Activated CD4-positive, alpha-beta T cell treated with anti-CD3 and anti-CD28 coated beads, Interleukin-2, amount 10 ng/mL, durations not matched to agents 7 days and 5 days (primary cell): ENCODE results near the gene MAPK8IP2. TPM values are rescaled to one million over a fixed set of nuclear protein-coding genes. Genes with fewer than 3 reads are reported as not detected.
"Not testable (repeated sequence)": the region's sequence is repeated elsewhere in the genome, so short reads cannot be mapped to it uniquely, and the experiment has no call there.

Source experiments
- CTCF ChIA-PET: fragments of 350-600 bp; sonication (Branson Sonifier 250); formaldehyde crosslinking; loops from one replicate; lab custom pipeline; 2021; ENCODE audit warnings: antibody characterized with exemption; lab: Charles Lee
- POLR2A ChIA-PET: fragments of 350-600 bp; sonication (Branson Sonifier 250); formaldehyde crosslinking; loops from one replicate; lab custom pipeline; 2021; ENCODE audit warnings: antibody characterized with exemption; lab: Charles Lee
- DNase-seq: peaks from one replicate; pipeline ENCODE4 v3.0.0-alpha.2; 2020
- H3K27ac Mint-ChIP-seq: one replicate; pipeline ENCODE4 v1.8.0; 2021; ENCODE audit warnings: mild to moderate bottlenecking, moderate library complexity, mixed read lengths
- H3K27me3 Mint-ChIP-seq: one replicate; pipeline ENCODE4 v1.8.0; 2021; ENCODE audit warnings: mixed read lengths
- H3K36me3 Mint-ChIP-seq: one replicate; pipeline ENCODE4 v1.8.0; 2021; ENCODE audit warnings: low read depth, mixed read lengths
- H3K4me1 Mint-ChIP-seq: one replicate; pipeline ENCODE4 v1.8.0; 2021; ENCODE audit warnings: mixed read lengths
- H3K4me3 Mint-ChIP-seq: one replicate; pipeline ENCODE4 v1.8.0; 2021; ENCODE audit warnings: mild to moderate bottlenecking, moderate library complexity, mixed read lengths
- H3K9me3 Mint-ChIP-seq: one replicate; pipeline ENCODE4 v1.8.0; 2021; ENCODE audit warnings: mixed read lengths
- total RNA-seq, 2 experiments: library from RNA; stranded (reverse); gene quantifications; one replicate each; pipeline ENCODE4 v1.2.3, GENCODE V29; 2021

MAPK8IP2 gene
- total RNA-seq, 2 experiments from 2014 or later = 0.29 to 0.37 TPM

DNA sequence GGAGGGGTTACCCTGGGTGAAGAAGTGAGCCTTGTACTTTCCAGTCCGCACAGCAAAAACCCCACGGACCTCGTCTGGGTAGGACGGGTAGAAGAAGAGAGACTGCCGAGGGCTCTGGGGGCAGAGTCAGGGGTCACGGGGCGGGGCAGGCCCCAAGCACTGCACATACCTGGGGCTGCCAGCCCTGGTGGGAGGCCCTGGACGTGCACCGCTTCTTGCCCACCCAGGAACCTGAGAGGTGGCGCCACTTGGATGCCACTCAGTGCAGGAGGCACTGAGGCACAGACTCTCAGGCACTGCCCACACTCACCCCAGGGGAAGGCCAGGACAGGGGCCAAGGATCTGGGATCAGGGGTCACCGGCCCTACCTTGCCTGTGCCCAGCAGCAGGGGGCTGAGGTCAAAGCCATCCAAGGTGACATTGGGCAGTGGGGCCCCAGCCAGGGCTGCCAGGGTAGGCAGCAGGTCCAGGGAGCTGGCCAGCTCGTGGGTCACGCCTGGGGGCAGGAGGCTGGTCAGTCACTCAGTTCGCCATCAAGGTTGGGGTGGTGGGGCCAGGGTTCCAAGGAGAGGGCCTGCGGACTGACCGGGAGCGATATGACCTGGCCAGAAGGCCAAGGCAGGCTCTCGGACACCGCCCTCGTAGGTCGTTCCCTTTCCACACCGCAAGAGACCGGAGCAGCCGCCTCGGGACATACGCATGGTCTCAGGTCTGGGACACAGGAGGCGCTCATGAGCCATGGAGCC lies 25.1 kb downstream of the MAPK8IP2 start:
- Mint-ChIP-seq H3K4me1 (peaks cover 46% of the 10 kb centered on the region), H3K9me3 (no peaks in the 10 kb centered on the region), H3K36me3 (peaks cover 24% of the 10 kb centered on the region), H3K27me3 (peaks cover 2% of the 10 kb centered on the region), H3K4me3 (no peak overlapping the region), H3K27ac (no peak overlapping the region)
- DNase-seq = no peak
- CTCF ChIA-PET = interaction anchor here (0.6 to 2.2 kb wide), 3 partner anchors 11 to 350 kb away, joined by 4 read pairs; no protein-coding TSS in a partner anchor
- POLR2A ChIA-PET = no interaction called here

DNA sequence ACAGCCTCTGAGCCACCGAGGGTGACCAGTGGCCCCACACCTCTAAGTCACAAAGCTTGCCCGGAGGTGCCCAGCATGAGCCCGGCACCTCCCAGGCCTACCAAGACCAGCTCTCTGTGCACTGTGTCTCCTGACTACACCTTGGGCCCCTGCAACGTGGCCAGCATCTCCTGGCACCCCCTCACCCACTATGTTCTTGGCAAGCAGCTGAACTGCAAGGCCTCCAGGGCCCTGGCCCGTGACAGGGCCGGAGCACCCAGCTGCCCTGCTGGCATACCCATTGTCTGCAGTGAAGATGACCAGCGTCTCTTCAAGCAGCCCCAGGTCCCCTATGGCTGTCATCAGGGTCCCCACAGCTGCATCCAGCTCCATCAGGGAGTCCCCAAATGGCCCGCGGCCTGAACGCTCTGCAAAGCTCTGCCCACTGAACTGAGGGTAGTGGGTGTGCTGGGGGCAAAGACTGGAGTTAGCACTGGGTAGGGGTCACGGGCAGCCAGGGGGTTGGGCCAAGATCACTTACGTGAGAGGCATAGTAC lies 25.8 kb downstream of the MAPK8IP2 start:
- peaks cover 24% of the 10 kb centered on the region for H3K36me3 Mint-ChIP-seq
- H3K27me3 Mint-ChIP-seq = peaks cover 2% of the 10 kb centered on the region
- ChIA-PET POLR2A (no interaction called here), CTCF (interaction anchor here (1.8 to 2.2 kb wide), 2 partner anchors 10 to 351 kb away, joined by 4 read pairs; no protein-coding TSS in a partner anchor)
- DNase-seq = no peak
- H3K4me1 Mint-ChIP-seq = peaks cover 40% of the 10 kb centered on the region
- no peaks in the 10 kb centered on the region for H3K9me3 Mint-ChIP-seq
- peak overlapping the region; percentile 92 for H3K4me3 Mint-ChIP-seq
- peak overlapping the region; percentile 85 for H3K27ac Mint-ChIP-seq

DNA sequence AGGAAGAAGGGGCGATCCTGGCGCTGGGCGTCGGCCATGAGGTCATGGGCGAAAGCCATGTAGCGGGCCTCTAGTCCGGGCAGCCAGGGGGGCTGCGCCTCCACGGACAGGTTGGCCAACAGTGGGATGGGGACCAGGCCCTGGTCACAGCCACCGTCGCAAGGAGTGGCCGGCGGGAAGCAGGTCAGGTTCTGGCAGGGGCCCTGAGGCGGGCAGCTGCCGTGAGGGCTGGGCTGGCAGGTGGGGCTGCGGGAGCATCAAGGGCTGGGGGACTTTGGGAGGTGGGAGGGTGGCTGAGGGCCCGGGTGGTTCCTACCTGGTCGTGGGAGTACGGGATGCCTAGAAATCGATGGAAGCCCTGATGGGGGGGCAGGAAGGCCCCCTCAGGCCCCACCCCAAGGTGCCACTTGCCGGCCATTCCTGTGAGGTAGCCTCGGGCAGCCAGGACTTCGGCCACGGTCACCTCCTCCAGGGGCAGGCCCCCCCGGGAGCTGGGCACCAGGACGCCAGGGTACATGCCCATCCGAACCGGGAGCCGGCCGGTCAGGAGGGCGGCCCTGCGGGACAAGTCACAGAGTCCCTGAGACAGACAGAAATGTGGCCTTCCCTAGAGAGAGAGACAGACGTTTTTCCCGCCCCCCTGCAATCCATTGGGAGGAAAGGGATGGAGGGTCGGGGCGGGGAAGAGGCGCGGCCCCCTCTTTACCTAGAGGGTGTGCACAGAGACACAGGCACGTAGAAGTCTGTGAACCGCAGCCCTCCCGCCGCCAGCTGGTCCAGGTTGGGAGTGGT lies 26.5 kb downstream of the MAPK8IP2 start:
- Mint-ChIP-seq H3K9me3 (no peaks in the 10 kb centered on the region), H3K4me3 (peak overlapping the region; percentile 92), H3K4me1 (peaks cover 33% of the 10 kb centered on the region), H3K36me3 (peaks cover 24% of the 10 kb centered on the region), H3K27ac (peak overlapping the region; percentile 85), H3K27me3 (peaks cover 2% of the 10 kb centered on the region)
- CTCF ChIA-PET = interaction anchor here (0.6 to 2.2 kb wide), 5 partner anchors 10 to 351 kb away, joined by 3 to 4 read pairs (median 4); partner anchors contain the start of gene SCO2
- POLR2A ChIA-PET = no interaction called here
- no peak for DNase-seq

DNA sequence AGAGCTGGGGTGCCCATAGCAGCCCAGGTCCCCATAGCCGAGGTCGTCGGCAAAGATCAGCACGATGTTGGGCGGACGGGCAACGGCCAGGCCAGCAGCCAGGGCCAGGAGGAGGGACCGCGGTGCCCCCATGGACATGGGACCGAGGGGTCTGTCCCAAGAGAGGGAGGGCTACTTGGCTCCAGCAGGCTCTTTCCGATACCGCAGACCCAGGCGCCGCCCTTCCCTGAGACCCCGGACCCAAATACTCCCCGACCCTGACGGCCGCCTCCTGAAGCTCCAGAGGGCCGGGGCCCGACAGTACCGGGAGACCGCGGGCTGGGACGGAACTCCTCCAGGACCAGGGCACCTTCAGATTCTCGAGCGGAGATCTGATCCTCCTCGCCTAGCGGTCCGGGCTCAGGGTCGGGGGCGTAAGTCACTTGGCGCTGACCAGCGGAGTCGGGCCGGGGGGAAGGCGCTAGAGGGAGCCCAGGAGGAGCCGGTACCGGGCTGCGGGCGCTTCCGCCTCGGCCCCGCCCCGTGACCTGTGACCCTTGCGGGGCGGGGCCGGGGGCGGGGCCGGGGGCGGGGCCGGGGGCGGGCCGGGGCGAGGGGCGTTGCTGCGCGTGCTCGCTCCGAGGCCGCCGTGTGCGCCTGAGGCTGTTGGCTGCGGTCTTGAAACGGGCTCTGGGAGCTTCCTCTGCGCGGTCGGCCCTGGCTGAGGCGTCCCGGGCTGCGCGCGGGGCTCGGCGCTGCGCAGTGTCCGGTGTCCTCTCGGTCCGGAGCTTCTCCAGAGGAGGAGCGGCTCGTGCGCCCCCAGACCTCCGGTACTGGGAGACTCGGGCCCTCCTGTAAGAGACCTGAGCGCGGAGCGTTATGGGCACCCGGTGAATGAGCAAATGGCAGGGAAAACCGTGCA lies 27.3 kb downstream of the MAPK8IP2 start, which contains the start of gene ARSA:
Gene ARSA, minus strand, starts transcription at position 511 of the 901 bp plus-strand sequence. Its CDS starts 373 bp downstream, at position 138.
- POLR2A ChIA-PET = no interaction called here
- H3K36me3 Mint-ChIP-seq = peaks cover 24% of the 10 kb centered on the region
- H3K27me3 Mint-ChIP-seq = peaks cover 2% of the 10 kb centered on the region
- CTCF ChIA-PET = interaction anchor here (0.6 to 2.2 kb wide), 4 partner anchors 62 to 352 kb away, joined by 3 to 4 read pairs (median 4); partner anchors contain the start of gene SCO2
- H3K4me1 Mint-ChIP-seq = peaks cover 25% of the 10 kb centered on the region
- DNase-seq = peak; percentile 84
- H3K4me3 Mint-ChIP-seq = peak within 1 kb of the TSS; percentile 92
- H3K9me3 Mint-ChIP-seq = no peaks in the 10 kb centered on the region
- H3K27ac Mint-ChIP-seq = peak within 1 kb of the TSS; percentile 84

DNA sequence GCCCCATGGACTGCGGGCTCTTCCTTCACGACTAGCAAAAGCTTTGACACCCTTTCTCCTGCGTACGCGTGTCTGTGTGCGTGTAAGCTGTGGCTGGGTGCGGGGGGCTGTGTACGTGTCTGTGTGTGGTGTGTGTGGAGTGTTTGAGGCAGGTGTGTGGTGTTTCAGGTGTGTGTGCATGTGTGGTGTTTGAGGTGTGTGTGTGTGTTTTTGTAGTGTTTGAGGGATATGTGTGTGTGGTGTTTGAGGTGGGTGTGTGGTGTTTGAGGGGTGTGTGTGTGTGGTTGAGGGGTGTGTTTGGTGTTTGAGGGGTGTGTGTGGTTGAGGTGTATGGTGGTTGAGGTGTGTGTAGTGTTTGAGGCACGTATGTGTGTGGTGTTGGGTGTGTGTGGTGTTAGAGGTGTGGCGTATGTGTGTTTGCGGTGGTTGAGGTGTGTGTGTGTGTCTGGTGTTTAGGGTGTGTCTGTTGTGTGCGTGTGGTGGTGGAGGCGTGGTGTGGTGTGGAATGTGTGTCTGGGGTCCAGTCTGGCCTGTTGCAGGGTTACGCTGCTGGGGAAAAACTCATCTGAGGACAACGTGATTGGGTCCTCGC lies 28.0 kb downstream of the MAPK8IP2 start:
- peaks cover 24% of the 10 kb centered on the region for H3K36me3 Mint-ChIP-seq
- peak overlapping the region; percentile 81 for H3K27ac Mint-ChIP-seq
- CTCF ChIA-PET = no interaction called here
- POLR2A ChIA-PET = no interaction called here
- H3K4me1 Mint-ChIP-seq = peaks cover 21% of the 10 kb centered on the region
- H3K4me3 Mint-ChIP-seq = peak overlapping the region; percentile 92
- H3K27me3 Mint-ChIP-seq = peaks cover 2% of the 10 kb centered on the region
- DNase-seq = peak; percentile 30
- no peaks in the 10 kb centered on the region for H3K9me3 Mint-ChIP-seq

DNA sequence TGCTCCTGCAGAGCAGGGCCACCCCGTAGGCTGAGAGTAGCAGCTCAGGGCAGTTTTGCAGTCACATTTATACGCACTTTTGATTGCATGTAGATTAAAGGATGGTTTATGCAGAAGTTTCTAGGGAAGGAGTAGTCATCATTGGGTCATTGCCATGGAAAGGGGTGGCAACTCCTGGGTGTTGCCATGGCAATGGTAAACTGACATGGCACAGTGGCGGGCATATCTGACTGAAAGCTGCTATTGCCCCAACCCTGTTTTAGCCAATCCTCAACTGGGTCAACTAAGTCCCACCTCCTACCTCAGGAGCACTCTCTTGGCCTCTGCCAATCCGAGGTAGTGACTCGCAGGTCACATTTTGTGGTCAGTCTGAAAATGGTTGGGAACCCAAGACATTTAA lies 29.8 kb downstream of the MAPK8IP2 start:
- CTCF ChIA-PET = interaction anchor here (1.1 to 1.7 kb wide), 3 partner anchors 10 to 354 kb away, joined by 3 to 6 read pairs (median 4); no protein-coding TSS in a partner anchor
- POLR2A ChIA-PET = no interaction called here

DNA sequence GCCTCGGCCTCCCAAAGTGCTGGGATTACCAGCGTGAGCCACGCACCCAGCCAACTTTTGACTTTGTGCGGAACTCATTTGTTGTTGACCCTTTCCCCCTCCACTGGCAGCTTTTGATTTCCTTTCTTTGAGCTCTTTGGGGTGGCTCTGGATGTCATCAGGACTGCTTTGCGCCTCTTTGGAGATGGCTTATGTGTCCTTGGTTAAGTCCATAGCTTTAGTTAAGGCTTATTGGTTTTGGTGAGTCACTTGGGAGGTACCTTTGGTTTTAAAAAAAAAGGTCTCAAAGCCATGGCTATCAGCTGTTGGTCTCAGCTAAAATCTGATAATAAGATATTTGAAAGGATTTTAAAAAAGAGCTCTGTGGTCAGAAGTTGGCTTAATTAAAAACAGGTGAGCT lies 32.5 kb downstream of the MAPK8IP2 start:
- DNase-seq = no peak
- CTCF ChIA-PET = interaction anchor here (0.8 to 2.0 kb wide), 3 partner anchors 11 to 356 kb away, joined by 3 to 11 read pairs (median 4); no protein-coding TSS in a partner anchor
- Mint-ChIP-seq H3K9me3 (no peaks in the 10 kb centered on the region), H3K36me3 (peaks cover 5% of the 10 kb centered on the region), H3K4me3 (no peak overlapping the region), H3K27me3 (peaks cover 2% of the 10 kb centered on the region), H3K27ac (no peak overlapping the region), H3K4me1 (peaks cover 13% of the 10 kb centered on the region)
- POLR2A ChIA-PET = no interaction called here

More for the DNA sequence above, 29.8 kb downstream of the MAPK8IP2 start:
- Mint-ChIP-seq H3K9me3 (no peaks in the 10 kb centered on the region), H3K36me3 (peaks cover 12% of the 10 kb centered on the region), H3K4me3 (no peak overlapping the region), H3K27me3 (peaks cover 2% of the 10 kb centered on the region), H3K27ac (no peak overlapping the region), H3K4me1 (peaks cover 18% of the 10 kb centered on the region)
- DNase-seq = no peak

DNA sequence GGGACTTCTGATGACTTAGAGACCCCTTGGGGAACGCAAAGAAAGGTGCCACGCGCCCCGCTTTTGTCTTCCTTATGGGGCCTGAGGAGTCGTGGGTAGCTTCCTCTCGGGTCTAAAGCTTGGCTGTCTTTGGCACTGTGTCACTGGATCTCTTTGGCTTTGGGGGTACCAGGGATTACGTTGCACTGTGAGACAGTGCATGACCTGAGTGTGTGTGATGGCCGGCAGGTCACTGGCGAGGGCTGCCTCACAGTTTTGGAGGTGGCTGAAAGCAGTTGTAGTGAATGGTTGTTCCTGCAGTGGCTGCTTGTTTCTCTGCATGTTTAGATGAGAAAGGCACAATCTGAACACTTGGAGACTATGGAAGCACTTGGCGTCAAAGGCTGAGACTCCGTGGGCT lies 33.2 kb downstream of the MAPK8IP2 start:
- CTCF ChIA-PET = interaction anchor here (0.8 to 2.0 kb wide), 3 partner anchors 12 to 357 kb away, joined by 3 to 11 read pairs (median 4); no protein-coding TSS in a partner anchor
- Mint-ChIP-seq H3K36me3 (peaks cover under 1% of the 10 kb centered on the region), H3K27me3 (peaks cover under 1% of the 10 kb centered on the region), H3K4me3 (no peak overlapping the region), H3K4me1 (peaks cover 7% of the 10 kb centered on the region), H3K27ac (no peak overlapping the region), H3K9me3 (no peaks in the 10 kb centered on the region)
- POLR2A ChIA-PET = no interaction called here
- DNase-seq = no peak

DNA sequence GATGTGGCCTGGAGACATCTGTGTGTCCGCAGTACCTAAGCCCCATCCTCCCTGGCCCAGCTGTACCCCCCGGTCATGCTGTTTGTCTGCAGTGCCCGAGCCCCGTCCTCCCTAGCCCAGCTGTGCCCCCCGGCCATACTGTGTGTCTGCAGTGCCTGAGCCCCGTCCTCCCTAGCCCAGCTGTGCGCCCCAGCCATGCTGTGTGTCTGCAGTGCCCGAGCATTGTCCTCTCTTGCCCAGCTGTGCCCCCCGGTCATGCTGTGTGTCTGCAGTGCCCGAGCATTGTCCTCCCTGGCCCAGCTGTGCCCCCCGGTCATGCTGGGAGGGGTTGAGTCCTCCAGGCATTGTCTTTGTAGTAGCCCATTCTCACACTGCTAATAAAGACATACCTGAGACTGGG lies 35.0 kb downstream of the MAPK8IP2 start:
- ChIA-PET POLR2A (no interaction called here), CTCF (interaction anchor here (1.4 kb wide), 1 partner anchor 15 kb away, joined by 3 read pairs; no protein-coding TSS in a partner anchor)
- H3K36me3 Mint-ChIP-seq = no peaks in the 10 kb centered on the region
- DNase-seq = no peak
- no peaks in the 10 kb centered on the region for H3K9me3 Mint-ChIP-seq
- H3K4me1 Mint-ChIP-seq = no peaks in the 10 kb centered on the region
- H3K27me3 Mint-ChIP-seq = no peaks in the 10 kb centered on the region
- H3K4me3 Mint-ChIP-seq = no peak overlapping the region
- no peak overlapping the region for H3K27ac Mint-ChIP-seq

DNA sequence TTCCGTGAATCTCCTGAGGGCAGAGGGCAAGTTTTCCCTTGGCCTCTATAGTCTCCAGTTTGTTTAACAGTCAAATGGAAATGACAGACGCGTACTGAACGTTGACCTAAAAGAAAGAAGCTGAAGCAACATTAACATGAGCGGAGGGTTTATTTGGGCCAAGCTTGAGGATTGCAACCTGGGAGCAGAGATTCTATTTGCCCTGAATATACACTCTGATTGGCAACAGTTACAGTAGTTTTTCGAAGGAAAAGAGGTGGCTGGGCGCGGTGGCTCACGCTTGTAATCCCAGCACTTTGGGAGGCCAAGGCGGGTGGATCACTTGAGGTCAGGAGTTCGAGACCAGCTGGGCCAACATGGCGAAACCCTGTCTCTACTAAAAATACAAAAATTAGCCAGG lies 39.7 kb downstream of the MAPK8IP2 start:
- H3K4me3 Mint-ChIP-seq, DNase-seq, CTCF ChIA-PET, H3K27ac Mint-ChIP-seq, H3K27me3 Mint-ChIP-seq, POLR2A ChIA-PET, H3K4me1 Mint-ChIP-seq, H3K36me3 Mint-ChIP-seq, H3K9me3 Mint-ChIP-seq: not testable (repeated sequence)

DNA sequence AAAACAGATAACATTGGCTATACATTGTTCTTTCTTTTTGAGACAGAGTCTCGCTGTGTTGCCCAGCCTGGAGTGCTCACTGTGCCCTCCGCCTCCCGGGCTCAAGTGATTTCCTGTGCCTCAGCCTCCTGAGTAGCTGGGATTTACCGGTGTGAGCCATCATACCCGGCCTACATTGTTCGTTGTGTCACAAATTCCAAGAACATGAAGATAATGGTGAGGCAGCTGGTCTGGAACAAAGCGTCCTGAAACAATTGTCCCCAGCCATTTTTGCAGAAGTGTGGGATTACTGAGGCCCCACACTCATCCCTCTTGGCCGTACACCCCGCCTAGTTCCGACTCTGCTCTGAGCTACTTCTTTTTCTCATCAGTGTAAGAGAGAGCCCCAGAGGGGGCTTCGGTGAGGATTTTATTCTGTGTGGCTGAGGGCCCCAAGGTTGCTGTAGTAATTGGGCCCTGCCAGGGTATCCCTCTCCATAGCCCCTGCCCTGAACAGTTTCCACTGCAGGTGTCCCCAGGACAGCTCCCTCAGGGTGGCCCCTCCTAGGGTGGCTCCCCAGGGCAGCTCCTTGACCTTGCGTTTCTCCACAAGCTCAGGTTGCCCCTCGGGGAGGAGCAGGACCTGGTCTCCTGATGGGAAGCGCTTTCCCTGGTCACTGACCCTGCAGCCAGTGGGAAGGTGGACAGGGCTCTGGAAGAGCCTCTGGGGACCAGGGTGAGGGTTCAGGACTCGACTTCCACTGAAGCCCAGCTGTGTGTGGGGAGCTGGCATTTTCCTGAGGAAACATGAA lies 40.5 kb downstream of the MAPK8IP2 start:
- Mint-ChIP-seq H3K36me3 (no peaks in the 10 kb centered on the region), H3K9me3 (no peaks in the 10 kb centered on the region), H3K4me1 (no peaks in the 10 kb centered on the region), H3K27me3 (peaks cover 4% of the 10 kb centered on the region), H3K4me3 (no peak overlapping the region), H3K27ac (no peak overlapping the region)
- ChIA-PET CTCF (no interaction called here), POLR2A (no interaction called here)
- DNase-seq = no peak
